HG03565 (cell line): ENCODE results near the gene EMP1.

Experiments used
- ATAC-seq: cut with Tn5 transposase; IDR thresholded peaks from one replicate; pipeline ENCODE4 v1.9.1; 2021; ENCODE audit warnings: mild to moderate bottlenecking, moderate library complexity; ENCODE audit not compliant: unreplicated experiment

The EMP1 gene

DNA sequence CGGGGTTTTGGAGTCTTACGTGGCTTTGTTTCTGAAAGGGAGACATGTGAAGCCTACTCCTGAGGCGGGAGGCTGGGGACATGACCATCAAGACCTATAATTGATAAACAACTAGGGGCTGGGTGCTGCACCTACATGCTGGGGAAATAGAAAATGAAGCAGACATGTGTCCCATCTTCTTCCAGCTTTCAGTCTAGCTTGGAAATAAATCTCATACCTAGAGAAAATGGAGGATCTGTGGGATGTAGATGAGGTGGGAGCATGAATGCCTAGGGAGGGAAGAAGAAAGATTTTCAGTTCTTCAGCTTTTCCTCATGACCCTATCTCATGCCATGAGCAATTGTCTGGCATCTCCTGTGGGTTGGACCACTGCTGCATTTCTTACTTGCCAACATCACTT is 22.1 kb downstream of the EMP1 start:
- ATAC-seq, result no peak

DNA sequence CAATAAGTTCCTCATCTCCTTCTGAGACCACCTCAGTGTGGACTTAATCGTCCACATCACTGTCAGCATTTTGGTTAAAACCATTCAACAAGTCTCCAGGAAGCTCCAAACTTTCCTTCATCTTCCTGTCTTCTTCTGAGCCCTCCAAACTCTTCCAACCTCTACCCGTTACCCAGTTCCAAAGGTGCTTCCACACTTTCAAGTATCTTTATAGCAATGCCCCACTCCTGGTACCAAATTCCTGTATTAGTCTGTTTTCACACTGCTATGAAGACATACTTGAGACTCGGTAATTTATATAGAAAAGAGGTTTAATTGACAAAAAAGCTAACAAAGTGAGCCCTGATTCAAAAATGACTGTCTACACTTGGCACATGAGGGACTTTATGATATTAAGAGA is 22.8 kb downstream of the EMP1 start:
- no peak for ATAC-seq

DNA sequence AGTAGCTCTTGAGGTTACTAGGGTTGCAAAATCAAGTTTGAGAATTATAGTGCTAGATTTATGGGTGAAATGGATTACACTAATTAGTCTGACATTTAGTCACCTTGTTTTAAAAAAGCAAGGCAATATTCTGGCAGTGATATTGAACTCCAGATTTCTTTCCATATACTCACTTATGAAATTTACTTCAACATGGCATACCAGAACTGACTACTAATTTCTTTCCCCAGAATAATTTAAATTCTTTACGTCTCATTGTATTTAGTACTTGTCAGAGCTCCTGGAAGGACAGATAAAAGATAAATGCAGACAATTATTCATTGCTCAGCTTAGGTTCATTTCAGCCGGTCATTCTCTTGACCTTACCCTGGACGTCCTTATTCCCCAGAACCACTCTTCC is 24.3 kb downstream of the EMP1 start:
- ATAC-seq, result no peak

GRCh38 chr12:13222076-13222475 is 25.6 kb downstream of the EMP1 start:
- ATAC-seq, result no peak

DNA sequence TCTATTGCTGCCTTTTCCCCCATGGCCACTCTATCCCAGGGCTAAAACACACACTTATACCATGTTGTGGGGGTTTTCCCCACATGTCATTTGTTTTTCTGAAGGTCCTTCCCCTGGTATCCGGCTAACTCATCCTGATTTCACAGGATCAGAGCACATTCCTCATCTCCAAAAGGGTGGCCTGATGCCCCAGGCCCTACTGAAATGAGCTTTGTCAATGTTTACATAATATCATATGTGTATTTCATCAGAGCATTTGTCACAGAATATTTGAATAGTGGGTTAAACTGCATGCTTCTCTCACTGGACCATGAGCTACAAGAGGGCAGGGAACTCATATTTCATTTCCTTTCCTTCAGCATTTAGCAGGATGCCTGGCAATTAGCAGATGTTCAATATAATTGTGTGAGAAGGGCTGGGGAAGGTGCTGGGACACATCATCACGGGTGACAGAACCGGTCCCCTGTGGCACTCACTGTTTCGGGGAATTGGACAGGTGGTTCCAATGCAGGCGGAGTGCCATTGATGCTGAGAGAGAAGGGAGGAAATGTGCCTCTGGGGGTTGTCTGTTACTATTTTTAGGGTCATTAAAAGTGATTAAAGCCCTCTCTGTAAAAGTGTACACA is 26.8 kb downstream of the EMP1 start:
- ATAC-seq, result no peak

DNA sequence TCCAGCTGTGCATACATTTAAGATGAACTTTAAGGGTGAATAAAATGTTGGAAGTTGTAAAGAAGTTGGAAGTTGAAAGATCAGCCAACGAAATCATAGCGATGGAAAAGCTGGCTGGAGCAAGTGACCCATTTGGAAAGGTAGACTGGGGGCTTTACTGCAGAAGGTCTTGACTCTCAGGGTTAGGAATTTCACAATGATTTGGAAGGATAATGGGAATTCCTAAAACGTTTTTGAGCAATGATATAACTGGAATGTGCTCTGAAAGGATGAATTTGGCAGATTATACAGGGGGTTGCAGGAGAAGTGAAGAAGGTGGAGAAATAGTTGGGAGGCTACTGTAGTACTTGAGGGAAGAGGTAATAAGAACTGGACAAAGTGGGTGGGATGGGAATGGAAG is 27.4 kb downstream of the EMP1 start:
- ATAC-seq, result no peak

- no peak for ATAC-seq
Measured at GRCh38 chr12:13227191-13227590, 30.7 kb downstream of the EMP1 start.

GRCh38 chr12:13228579-13228978 is 32.1 kb downstream of the EMP1 start:
- no peak for ATAC-seq

GRCh38 chr12:13229504-13229903 is 33.0 kb downstream of the EMP1 start:
- ATAC-seq, result no peak

- no peak for ATAC-seq
Measured at GRCh38 chr12:13230500-13230899, 34.0 kb downstream of the EMP1 start.

DNA sequence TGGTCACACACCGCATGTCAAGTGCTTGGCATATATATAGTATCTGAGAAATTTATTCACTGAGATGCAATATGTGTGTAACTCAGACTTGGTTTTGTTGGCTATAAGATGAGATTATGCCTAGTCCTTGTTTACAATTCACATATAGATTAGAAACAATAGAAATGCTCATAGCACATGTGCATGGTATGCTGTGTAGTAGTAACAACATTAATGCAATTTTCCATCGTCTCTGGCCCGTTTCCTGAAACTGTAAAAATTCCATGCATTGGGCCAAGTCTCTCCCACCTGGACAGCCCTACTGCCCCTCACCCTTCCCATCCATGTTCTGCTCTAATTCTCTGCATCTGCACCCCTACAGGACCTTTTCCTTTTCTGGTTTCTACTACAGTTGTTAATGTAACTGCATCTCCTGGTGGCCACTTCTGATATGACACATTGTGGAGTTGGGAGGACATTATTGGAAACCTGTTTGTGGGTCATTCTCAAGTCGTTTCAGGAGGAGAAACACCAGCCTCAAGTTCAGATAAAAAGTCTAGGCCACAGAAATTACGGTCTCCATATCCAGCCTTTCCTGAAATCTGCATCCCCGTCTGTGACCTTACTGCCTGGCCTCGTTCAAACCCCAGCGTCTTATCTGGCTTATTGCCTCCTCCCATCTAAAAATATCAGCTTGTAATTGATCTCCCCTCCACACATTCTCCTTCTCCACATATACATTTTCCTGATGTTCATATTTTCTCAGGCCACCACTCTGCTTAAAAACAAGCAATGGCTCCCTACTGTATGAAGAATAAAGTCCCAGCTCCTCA is 37.5 kb downstream of the EMP1 start:
- no peak for ATAC-seq

DNA sequence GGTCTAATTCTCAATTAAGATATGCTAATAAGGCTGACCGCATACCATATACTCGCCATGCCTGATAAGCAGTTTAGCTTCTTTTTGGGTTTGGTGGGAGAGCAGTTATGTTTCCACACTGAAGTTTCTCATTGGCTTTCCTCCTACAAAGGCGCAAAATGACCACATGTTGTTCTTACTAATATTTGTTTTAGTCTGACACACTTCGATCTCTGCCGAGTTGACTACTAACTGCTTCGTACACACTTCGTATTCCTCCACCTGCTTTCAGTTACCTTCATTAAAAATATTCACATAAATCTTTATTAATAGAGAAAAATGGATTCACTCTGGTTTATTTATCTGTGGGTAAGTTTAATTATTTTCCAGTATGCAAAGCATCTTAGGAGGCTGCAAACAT is 41.7 kb downstream of the EMP1 start:
- ATAC-seq, result no peak

DNA sequence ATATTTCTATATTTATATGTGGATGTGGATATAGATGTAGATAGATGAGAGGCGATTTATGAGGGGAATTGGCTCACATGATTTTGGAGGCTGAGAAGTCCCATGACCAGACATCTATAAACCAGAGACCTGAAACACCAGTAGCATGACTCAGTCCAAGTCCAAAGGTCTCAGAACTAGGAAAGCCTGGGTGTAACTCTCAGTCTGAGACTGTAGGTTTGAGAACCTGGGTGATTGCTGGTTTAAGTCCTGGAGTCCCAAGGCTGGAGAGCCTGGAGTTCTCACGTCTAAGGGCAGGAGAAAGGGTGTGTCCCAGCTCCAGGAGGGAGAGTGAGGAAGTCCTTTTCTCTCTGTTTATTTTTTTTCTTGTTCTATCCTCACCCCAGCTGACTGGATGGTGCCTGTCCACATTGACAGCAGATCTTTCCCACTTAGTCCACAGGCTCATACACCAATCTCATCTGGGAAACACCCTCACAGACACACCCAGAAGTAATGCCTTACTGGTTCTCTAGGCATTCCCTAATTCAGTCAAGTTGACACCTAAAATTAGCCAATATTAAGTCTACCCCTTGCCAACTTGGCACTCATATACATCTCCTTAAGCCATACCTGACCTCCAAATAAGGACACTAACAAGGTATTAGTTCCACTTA is 45.4 kb downstream of the EMP1 start:
- ATAC-seq, result no peak

GRCh38 chr12:13242936-13243335 is 46.4 kb downstream of the EMP1 start:
- no peak for ATAC-seq

- no peak for ATAC-seq
Measured at GRCh38 chr12:13243516-13244070, 47.1 kb downstream of the EMP1 start.

DNA sequence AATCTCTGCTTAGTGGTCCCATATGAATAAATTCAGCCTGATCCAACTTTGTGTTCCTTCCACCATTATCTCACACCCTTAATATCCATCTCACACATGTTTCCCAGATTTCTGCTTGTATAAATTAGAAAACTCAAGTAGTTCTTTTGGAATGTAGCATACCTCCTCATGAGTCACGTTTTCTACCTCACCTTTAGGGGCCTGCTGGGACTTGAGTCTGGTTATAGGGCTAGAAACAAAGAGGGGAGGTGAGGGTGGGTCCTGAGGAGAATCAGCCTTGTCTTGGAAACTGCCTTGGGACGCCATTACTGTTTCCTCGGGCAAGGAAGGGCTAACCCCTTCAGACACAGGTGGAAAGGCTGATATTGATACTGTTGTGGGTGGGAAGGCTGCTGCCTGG is 51.1 kb downstream of the EMP1 start:
- ATAC-seq, result no peak

DNA sequence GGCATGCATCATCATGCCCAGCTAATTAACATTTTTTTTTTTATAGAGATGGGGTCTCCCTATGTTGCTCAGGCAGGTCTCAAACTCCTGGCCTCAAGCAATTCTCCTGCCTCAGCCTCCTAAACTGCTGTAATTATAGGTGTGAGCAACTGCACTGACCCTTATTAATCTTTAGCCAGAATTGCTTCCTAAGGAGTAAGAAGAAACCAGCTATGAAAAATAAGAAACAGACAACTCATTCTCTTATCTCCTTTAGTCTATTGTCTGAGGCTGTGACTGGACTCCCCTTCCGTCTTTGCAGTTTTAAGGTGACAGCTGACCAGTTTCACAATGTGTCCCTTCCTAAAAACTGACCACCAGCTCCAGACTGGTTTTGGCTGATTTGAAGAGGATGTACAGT is 52.4 kb downstream of the EMP1 start:
- ATAC-seq, result no peak

DNA sequence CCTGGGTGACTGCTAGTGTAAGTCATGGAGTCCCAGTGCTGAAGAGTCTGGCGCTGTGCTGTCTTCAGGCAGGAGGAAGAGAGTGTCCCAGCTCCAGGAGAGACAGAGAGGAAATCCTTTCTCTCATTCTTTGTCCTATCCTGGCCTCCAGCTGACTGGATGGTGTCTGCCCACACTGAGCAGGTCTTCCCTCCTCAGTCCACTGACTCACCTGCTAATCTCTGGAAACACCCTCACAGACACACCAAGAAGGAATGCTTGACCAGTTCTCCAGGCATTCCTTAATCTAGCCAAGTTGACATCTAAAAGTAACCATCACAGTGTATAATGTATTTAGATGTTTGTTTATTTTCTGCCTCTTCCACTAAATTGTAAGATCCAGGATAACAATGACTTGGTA is 53.9 kb downstream of the EMP1 start:
- no peak for ATAC-seq

DNA sequence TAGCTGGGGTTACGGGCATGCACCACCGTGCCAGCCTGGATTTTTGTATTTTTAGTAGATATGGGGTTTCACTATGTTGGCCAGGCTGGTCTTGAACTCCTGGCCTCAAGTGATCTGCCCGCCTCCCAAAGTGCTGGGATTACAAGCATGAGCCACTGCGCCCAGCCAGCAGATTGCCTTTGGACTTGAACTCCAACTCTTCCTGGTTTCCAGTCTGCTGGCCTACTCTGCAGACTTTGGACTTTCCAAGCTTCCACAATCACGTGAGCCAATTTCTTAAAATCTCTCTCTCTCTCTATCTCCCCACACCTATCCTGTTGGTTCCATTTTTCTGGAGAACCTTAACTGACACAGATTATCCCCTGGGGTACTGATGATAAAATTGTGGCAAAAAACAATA is 55.0 kb downstream of the EMP1 start:
- ATAC-seq, result no peak

- ATAC-seq, result no peak
Measured at GRCh38 chr12:13252024-13252423, 55.5 kb downstream of the EMP1 start.

DNA sequence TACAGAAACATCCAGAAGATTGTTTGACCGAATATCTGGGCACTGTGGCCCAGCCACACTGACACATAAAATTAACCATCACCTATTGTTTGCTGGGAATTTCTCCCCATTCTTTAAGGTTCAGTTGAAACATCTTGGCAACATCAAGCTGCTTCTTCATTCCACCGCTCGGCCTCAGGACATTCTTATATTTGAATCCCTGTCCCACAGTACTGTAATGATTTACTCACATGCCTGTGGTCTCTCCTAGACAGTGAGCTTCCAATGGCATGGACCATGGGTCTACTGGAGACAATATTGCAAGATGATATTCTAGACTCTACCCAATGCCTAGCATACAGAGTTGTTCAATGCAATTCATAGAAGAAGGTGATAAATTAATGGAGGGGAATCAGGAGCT is 56.1 kb downstream of the EMP1 start:
- ATAC-seq, result no peak
